Measurements from ENCODE around the gene USP8. TPM values are rescaled to one million over a fixed set of nuclear protein-coding genes. Genes with fewer than 3 reads are reported as not detected.

The USP8 gene
- total RNA-seq, 2 experiments from 2014 or later = 59.4 to 59.9 TPM

DNA sequence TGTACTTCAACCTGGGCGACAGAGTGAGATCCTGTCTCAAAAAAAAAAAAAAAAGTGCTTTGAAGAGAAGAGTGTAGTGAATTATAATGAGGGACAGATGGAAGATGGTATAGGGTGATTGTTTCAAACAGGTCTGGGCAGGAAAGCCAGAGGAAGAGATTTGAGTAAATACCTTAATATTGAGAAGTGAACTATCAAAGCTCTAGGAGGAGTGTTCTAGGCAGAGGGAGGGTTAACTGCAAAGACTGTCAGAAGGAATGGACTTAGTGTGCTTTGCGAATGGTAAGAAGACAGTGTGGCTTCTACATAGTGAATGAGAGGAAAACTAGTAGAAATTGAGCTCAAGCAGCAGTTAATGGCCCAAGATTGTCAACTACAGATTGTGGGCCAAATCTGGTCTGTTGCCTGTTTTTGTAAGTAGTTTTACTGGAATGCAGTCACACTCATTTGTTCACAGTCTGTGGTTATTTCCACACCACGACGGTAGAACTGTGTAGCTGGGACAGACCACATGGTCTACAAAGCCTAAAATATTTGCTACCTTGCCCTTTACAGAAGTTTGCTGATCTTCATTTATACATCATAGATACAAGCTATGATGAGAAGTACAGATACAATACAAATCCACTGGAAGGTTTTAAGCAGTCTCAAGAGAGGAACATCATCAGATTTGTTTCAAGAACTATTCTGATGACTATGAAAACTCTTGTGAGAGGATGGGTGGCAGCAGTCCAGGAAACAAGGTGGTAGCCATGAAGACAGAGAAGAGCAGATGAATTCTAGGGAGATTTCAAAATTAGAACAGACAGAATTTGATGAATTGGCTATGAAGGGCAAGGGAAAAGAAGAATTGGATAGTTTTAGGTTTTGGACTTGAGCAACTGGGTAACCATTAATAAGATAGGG lies 138.8 kb downstream of the USP8 start:
- peaks cover 48% of the 10 kb centered on the region for H3K36me3 Mint-ChIP-seq (ENCODE audit: low read depth)
- peak overlapping the region; percentile 26 for H3K27ac Mint-ChIP-seq
- no peak overlapping the region for H3K4me3 Mint-ChIP-seq
- H3K4me1 Mint-ChIP-seq = peaks cover 30% of the 10 kb centered on the region
- no peaks in the 10 kb centered on the region for H3K9me3 Mint-ChIP-seq
- CTCF ChIA-PET = interaction anchor here (0.7 to 1.4 kb wide), 2 partner anchors 9 to 90 kb away, joined by 3 to 4 read pairs; no protein-coding TSS in a partner anchor
- POLR2A ChIA-PET = interaction anchor here (1.3 kb wide), 1 partner anchor 139 kb away, joined by 6 read pairs; the partner anchor contains the start of gene USP8
- peak; percentile 23 for DNase-seq
- no peaks in the 10 kb centered on the region for H3K27me3 Mint-ChIP-seq

DNA sequence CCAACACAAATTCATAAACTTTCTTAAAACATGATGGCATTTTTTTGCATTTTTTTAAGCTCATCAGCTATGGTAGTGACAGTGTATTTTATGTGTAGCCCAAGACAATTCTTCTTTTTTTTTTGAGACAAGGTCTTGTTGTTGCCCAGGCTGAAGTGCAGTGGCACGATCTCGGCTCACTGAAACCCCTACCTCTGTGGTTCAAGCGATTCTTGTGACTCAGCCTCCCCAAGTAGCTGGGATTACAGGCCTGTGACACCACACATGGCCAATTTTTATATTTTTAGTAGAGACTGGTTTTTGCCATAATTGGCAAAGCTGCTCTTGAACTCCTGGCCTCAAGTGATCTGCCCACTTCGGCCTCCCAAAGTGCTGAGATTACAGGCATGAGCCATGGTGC lies 139.6 kb downstream of the USP8 start:
- no peaks in the 10 kb centered on the region for H3K27me3 Mint-ChIP-seq
- no peak overlapping the region for H3K4me3 Mint-ChIP-seq
- H3K9me3 Mint-ChIP-seq = no peaks in the 10 kb centered on the region
- ChIA-PET CTCF (interaction anchor here (1.4 kb wide), 1 partner anchor 89 kb away, joined by 3 read pairs; no protein-coding TSS in a partner anchor), POLR2A (no interaction called here)
- H3K4me1 Mint-ChIP-seq = peaks cover 29% of the 10 kb centered on the region
- H3K27ac Mint-ChIP-seq = peak overlapping the region; percentile 26
- no peak for DNase-seq
- H3K36me3 Mint-ChIP-seq (ENCODE audit: low read depth) = peaks cover 54% of the 10 kb centered on the region

Other genes starting within 250 kb of the USP8 start
- gene SLC27A2, start 242.2 kb upstream of the USP8 start, total RNA-seq = 10 to 100 TPM; 29.5 to 30.3 TPM
- under 1 TPM in 1 of 2 experiments, not detected in 1; 0.08 TPM for gene HDC, start 158.7 kb upstream of the USP8 start, total RNA-seq
- gene GABPB1, start 69.2 kb upstream of the USP8 start, total RNA-seq = 10 to 100 TPM; 37.5 to 38.1 TPM
- gene USP50, start 122.3 kb downstream of the USP8 start, total RNA-seq = not detected